Liver (tissue), 3 donors: ENCODE results near the gene WNK1.

ENCODE experiments used
- ATF3 ChIP-seq: IDR thresholded peaks from 2 replicates; pipeline ENCODE4 v1.6.1; 2016; ENCODE audit warnings: antibody characterized with exemption
- CTCF ChIP-seq: fragments of 150-350 bp; IDR thresholded peaks from 2 replicates; pipeline ENCODE4 v1.5.1; 2017; ENCODE audit warnings: improper control_type of control experiment, low read depth, low read length; ENCODE audit not compliant: missing input control
- FOXA1 ChIP-seq: IDR thresholded peaks from 2 replicates; pipeline ENCODE4 v1.6.1; 2016; ENCODE audit warnings: antibody characterized with exemption
- GABPA ChIP-seq, 2 donors: IDR thresholded peaks in 1 of 2; conservative IDR thresholded peaks in 1 of 2; 2 replicates each; pipeline ENCODE4 v1.6.1; 2016; ENCODE audit warnings: antibody characterized with exemption in 2 of 2, mild to moderate bottlenecking in 1 of 2, moderate library complexity in 1 of 2
- JUND ChIP-seq, 2 donors: IDR thresholded peaks; 2 replicates each; pipeline ENCODE4 v1.6.1; 2016; ENCODE audit warnings: antibody characterized with exemption in 2 of 2
- MAX ChIP-seq: IDR thresholded peaks from 2 replicates; pipeline ENCODE4 v1.6.1; 2016; ENCODE audit warnings: antibody characterized with exemption
- REST ChIP-seq: IDR thresholded peaks from 2 replicates; pipeline ENCODE4 v1.6.1; 2016; ENCODE audit warnings: antibody characterized with exemption, mild to moderate bottlenecking
- RXRA ChIP-seq, 2 donors: IDR thresholded peaks; 2 replicates each; pipeline ENCODE4 v1.6.1; 2017 to 2018; ENCODE audit warnings: antibody characterized with exemption in 2 of 2, mild to moderate bottlenecking in 1 of 2
- SP1 ChIP-seq: IDR thresholded peaks from 2 replicates; pipeline ENCODE4 v1.6.1; 2018; ENCODE audit warnings: antibody characterized with exemption, mild to moderate bottlenecking
- TAF1 ChIP-seq: conservative IDR thresholded peaks from 2 replicates; pipeline ENCODE4 v1.6.1; 2016; ENCODE audit warnings: antibody characterized with exemption, mild to moderate bottlenecking
- YY1 ChIP-seq: IDR thresholded peaks from 2 replicates; pipeline ENCODE4 v1.6.1; 2016; ENCODE audit warnings: antibody characterized with exemption, mild to moderate bottlenecking
- ZBTB33 ChIP-seq: IDR thresholded peaks from 2 replicates; pipeline ENCODE4 v1.6.1; 2016; ENCODE audit warnings: antibody characterized with exemption
- donor health status: healthy.
- donor health status: healthy.

- no peak for TF ChIP-seq TAF1
- TF ChIP-seq GABPA (IDR thresholded peaks at IDR 0.05 in 1 of 2, conservative IDR thresholded peaks at IDR 0.05 in 1 of 2), result no peak
- TF ChIP-seq YY1, result no peak
- TF ChIP-seq ATF3, result no peak
- no peak for TF ChIP-seq CTCF
- TF ChIP-seq REST, result no peak
- TF ChIP-seq ZBTB33, result no peak
- TF ChIP-seq SP1, result no peak
- no peak for TF ChIP-seq JUND (IDR thresholded peaks at IDR 0.05)
- TF ChIP-seq MAX, result no peak
- TF ChIP-seq RXRA (IDR thresholded peaks at IDR 0.05), result no peak
- no peak for TF ChIP-seq FOXA1
These were observed 8.9 kb downstream of the WNK1 start for GRCh38 chr12:761256-761655.
